DOHH2 (cell line): ENCODE measurements around the gene KLK14.

Source experiments
- H3F3A ChIP-seq: fragments of 200-600 bp; sonication (generic), shearing (Covaris generic); 2 replicates; pipeline ENCODE4 v1.6.0; 2016; ENCODE audit warnings: antibody characterized with exemption, mild to moderate bottlenecking; ENCODE audit not compliant: control insufficient read depth, insufficient read depth
- H3K27ac ChIP-seq: fragments of 200-600 bp; sonication (generic); 2 replicates; pipeline ENCODE4 v1.5.1; 2014; ENCODE audit warnings: low read depth, mild to moderate bottlenecking, low read length, moderate library complexity
- H3K27me3 ChIP-seq: fragments of 200-600 bp; sonication (generic); 2 replicates; pipeline ENCODE4 v1.6.1; 2014; ENCODE audit warnings: mild to moderate bottlenecking, low read length, mixed read lengths; ENCODE audit not compliant: control insufficient read depth
- H3K36me3 ChIP-seq: fragments of 200-600 bp; sonication (generic); 2 replicates; pipeline ENCODE4 v1.6.1; 2014; ENCODE audit warnings: mild to moderate bottlenecking, low read length, moderate library complexity, mixed read lengths; ENCODE audit not compliant: control insufficient read depth
- H3K4me1 ChIP-seq: fragments of 200-600 bp; sonication (generic); 2 replicates; pipeline ENCODE4 v1.6.1; 2014; ENCODE audit warnings: mild to moderate bottlenecking, low read length, mixed read lengths; ENCODE audit not compliant: control insufficient read depth
- H3K4me2 ChIP-seq: fragments of 200-600 bp; sonication (generic); 2 replicates; pipeline ENCODE4 v1.6.0; 2014; ENCODE audit warnings: mild to moderate bottlenecking, low read length, moderate library complexity
- H3K4me3 ChIP-seq: fragments of 200-600 bp; sonication (generic); 2 replicates; pipeline ENCODE4 v1.5.1; 2014; ENCODE audit warnings: mild to moderate bottlenecking, low read length, mixed read lengths
- H3K79me2 ChIP-seq: fragments of 200-600 bp; sonication (generic); 2 replicates; pipeline ENCODE4 v1.6.1; 2014; ENCODE audit warnings: mild to moderate bottlenecking, low read length, mixed read lengths; ENCODE audit not compliant: control insufficient read depth
- H3K9me2 ChIP-seq: fragments of 200-600 bp; sonication (generic); replicated peaks from 2 replicates; pipeline ENCODE4 v1.6.1; 2014; ENCODE audit warnings: mild to moderate bottlenecking, low read length, mixed read lengths; ENCODE audit not compliant: control insufficient read depth
- H3K9me3 ChIP-seq: fragments of 200-600 bp; sonication (generic); 2 replicates; pipeline ENCODE4 v1.6.1; 2014; ENCODE audit warnings: antibody characterized with exemption, low read length, mixed read lengths; ENCODE audit not compliant: control insufficient read depth, insufficient read depth
- H4K20me1 ChIP-seq: fragments of 200-600 bp; sonication (generic); 2 replicates; pipeline ENCODE4 v1.6.0; 2014; ENCODE audit warnings: low read depth, mild to moderate bottlenecking, antibody characterized with exemption, low read length, moderate library complexity; ENCODE audit not compliant: control insufficient read depth, insufficient read depth
- EZH2phosphoT487 ChIP-seq: fragments of 200-600 bp; sonication (generic); IDR thresholded peaks from 2 replicates; pipeline ENCODE4 v1.6.1; 2017; ENCODE audit warnings: borderline replicate concordance, mild to moderate bottlenecking, antibody characterized with exemption, low read length, moderate library complexity, mixed read lengths
- TF ChIP-seq, protein P1 (sequence below): fragments of 200-600 bp; sonication (generic); IDR thresholded peaks from one replicate; pipeline ENCODE4 v1.5.1; 2014; ENCODE audit warnings: antibody characterized with exemption, mild to moderate bottlenecking, low read depth, low read length; ENCODE audit not compliant: poor library complexity, severe bottlenecking

KLK14 gene

DNA sequence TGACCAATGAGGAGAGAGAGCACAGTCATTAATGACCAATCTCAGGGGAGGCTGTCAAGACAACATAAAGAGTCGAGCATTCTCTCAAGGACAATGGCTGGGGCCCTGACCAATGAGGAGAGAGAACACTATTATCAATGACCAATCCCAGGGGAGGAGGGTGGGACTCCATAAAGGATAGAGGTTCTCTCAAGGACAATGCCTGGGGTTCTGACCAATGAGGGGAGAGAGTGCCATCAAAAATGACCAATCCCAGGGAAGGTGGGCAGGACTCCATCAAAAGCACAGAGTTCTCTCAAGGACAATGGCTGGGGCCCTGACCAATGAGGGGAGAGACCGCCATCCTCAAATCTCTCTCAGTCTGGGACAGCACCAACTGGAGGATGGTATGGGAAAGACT, 53.0 kb downstream of the KLK14 start:
- Histone ChIP-seq H3K9me2 (no peaks in the 10 kb centered on the region), H3K79me2 (no peaks in the 10 kb centered on the region), H3K4me3 (no peak overlapping the region), H3K27me3 (no peaks in the 10 kb centered on the region), H3K4me2 (no peak overlapping the region), H4K20me1 (no peaks in the 10 kb centered on the region), H3K36me3 (no peaks in the 10 kb centered on the region), H3K27ac (no peak overlapping the region), H3K4me1 (no peaks in the 10 kb centered on the region), H3F3A (no peaks in the 10 kb centered on the region), H3K9me3 (no peaks in the 10 kb centered on the region)
- TF ChIP-seq, protein P1, sequence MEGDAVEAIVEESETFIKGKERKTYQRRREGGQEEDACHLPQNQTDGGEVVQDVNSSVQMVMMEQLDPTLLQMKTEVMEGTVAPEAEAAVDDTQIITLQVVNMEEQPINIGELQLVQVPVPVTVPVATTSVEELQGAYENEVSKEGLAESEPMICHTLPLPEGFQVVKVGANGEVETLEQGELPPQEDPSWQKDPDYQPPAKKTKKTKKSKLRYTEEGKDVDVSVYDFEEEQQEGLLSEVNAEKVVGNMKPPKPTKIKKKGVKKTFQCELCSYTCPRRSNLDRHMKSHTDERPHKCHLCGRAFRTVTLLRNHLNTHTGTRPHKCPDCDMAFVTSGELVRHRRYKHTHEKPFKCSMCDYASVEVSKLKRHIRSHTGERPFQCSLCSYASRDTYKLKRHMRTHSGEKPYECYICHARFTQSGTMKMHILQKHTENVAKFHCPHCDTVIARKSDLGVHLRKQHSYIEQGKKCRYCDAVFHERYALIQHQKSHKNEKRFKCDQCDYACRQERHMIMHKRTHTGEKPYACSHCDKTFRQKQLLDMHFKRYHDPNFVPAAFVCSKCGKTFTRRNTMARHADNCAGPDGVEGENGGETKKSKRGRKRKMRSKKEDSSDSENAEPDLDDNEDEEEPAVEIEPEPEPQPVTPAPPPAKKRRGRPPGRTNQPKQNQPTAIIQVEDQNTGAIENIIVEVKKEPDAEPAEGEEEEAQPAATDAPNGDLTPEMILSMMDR: no peak
- no peak for TF ChIP-seq EZH2phosphoT487
